ENCODE data around the gene PDK2. TPM values are rescaled to one million over a fixed set of nuclear protein-coding genes. Genes with fewer than 3 reads are reported as not detected.

The PDK2 gene
- total and polyA plus RNA-seq, 2 donors, result 15.9 to 55.0 TPM

DNA sequence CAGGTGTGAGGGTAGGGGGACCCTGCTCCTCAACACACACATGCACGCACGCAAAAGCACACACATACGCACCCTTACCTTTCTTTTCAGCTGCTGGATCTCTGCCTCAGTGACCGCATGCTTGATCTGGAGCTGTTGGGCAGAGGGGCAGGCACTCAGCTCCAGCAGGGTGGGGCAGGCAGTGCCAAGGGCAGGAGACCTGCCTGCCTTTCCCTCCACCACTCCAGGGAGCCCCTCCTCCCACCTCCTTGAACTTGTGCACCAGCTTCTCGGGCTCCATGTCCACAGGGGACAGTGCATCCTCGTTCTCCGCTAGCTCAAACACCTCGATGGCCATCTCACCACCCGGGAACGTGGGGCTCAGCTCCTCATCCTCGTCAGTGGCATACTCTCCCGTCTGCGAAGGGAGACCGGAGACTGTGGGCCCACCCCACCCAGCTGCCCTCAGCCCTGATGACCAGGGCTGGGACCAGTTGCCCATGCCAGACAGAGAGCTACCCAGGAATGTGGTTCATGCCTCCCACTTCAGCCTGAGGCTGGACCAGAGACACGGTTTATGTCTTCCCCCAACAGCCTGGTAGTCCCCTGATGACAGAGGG is 44.1 kb downstream of the PDK2 start:
- H3K4me1 ChIP-seq (ENCODE audit: insufficient read depth), result no peaks in the 10 kb centered on the region
- peaks cover 9% of the 10 kb centered on the region for H3K36me3 ChIP-seq (ENCODE audit: insufficient read depth)
- no peak overlapping the region for H3K4me3 ChIP-seq (ENCODE audit: low read depth, low read length)
- no peak for DNase-seq (ENCODE audit: extremely low spot score)
- 89% methylated on average over 15 of the region's 15 CpGs for WGBS
- H3K27ac ChIP-seq (ENCODE audit: low read depth), result no peak overlapping the region

DNA sequence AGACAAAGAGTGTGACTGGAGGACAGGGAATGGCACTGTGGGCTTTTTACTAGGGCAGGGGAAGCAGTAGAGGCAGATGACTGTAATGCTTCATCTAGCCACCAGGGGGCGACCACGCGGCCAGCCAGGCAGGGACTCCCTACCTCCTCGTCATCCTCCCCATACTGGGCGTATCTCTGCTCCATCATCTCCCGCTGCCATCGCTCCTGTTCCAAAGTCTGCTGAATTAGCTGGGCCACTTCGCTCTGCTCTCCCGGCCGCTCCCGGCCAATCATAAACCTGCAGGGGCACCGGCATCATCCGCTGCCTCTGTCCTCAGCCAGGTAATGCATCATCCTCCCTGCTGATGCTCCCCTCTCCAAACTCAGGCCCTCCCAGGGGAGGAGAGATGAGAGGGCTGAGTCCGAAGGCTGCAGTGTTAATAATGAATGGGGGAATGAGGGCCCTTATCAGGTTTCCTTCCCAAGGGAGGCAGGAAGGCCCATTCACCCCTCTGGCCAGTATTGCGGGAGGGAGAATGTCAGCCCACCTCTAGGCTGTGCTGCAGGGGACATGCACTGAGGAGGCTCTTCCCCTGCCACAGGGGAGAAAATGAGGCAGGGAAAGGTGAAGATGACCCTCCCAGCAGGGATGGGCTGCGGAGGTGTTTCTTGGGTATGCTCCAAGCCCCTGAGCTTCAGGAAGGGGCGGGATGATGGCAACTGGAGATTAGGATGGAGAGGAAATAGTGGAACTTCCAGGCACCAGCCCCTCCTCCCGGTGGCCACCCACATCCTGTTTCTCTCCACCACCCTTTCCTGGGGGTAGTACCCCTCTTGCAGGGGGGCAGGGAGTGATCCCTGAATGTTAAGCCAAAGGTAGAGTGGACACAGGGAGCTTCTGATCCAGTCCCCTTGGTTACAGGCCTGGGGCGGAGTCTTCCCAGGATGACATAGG is 45.1 kb downstream of the PDK2 start:
- H3K4me3 ChIP-seq (ENCODE audit: low read depth, low read length), result no peak overlapping the region
- DNase-seq (ENCODE audit: extremely low spot score), result no peak
- peaks cover 10% of the 10 kb centered on the region for H3K36me3 ChIP-seq (ENCODE audit: insufficient read depth)
- no peaks in the 10 kb centered on the region for H3K4me1 ChIP-seq (ENCODE audit: insufficient read depth)
- WGBS, result 46% methylated on average over 19 of the region's 19 CpGs
- no peak overlapping the region for H3K27ac ChIP-seq (ENCODE audit: low read depth)

DNA sequence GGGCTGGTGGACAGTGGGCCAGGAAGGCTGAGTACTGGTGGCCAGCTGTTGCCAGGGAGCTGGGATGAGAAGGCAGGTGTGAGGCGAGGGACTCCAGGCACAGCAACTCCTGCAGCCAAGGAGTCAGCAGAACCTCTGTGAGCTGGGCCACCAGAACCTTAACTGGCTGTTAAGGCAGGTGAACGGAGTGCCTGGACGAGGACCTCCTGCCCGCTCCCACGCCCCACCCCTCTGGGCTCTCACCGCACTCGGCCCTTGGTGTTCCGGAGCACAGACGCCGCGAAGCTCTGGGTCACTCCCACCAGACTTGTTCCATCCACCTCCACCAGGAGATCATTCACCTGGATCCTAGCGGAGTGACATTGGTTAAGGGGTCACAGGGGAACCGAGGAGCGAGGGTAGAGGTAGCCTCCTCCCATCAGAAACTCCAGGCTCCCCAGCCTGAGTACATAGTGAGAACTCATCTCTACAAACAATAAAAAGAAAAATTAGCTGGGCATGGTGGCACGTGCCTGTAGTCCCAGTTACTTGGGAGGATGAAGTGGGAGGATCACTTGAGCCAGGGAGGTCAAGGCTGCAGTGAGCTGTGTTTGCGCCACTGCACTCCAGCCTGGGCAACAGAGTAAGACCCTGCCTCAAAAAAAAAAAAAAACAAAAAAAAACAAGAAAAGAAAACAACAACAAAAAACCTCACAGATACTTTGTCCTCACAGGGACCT is 46.0 kb downstream of the PDK2 start:
- Histone ChIP-seq H3K27ac (ENCODE audit: low read depth) (no peak overlapping the region), H3K4me3 (ENCODE audit: low read depth, low read length) (no peak overlapping the region), H3K36me3 (ENCODE audit: insufficient read depth) (peaks cover 6% of the 10 kb centered on the region), H3K4me1 (ENCODE audit: insufficient read depth) (no peaks in the 10 kb centered on the region)
- no peak for DNase-seq (ENCODE audit: extremely low spot score)
- 92% methylated on average over 16 of the region's 16 CpGs for WGBS

DNA sequence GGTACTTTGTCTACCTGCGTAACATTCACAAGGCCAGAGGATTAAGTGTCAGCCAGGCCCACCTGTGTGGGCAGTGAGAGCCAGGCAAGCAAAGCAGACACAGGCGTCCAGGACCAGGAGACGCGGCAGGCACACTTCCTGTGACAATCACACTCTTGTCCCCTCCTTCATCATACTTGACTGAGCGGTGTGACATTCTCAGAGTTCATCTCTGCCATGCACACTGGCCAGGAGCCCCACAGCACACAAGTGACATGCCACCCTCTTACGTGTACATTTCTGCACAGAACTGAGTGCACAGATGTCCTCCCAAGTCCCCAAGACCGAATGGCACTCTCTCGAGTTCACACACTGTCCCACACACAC is 46.6 kb downstream of the PDK2 start:
- DNase-seq (ENCODE audit: extremely low spot score), result no peak
- H3K4me1 ChIP-seq (ENCODE audit: insufficient read depth), result no peaks in the 10 kb centered on the region
- peaks cover 6% of the 10 kb centered on the region for H3K36me3 ChIP-seq (ENCODE audit: insufficient read depth)

DNA sequence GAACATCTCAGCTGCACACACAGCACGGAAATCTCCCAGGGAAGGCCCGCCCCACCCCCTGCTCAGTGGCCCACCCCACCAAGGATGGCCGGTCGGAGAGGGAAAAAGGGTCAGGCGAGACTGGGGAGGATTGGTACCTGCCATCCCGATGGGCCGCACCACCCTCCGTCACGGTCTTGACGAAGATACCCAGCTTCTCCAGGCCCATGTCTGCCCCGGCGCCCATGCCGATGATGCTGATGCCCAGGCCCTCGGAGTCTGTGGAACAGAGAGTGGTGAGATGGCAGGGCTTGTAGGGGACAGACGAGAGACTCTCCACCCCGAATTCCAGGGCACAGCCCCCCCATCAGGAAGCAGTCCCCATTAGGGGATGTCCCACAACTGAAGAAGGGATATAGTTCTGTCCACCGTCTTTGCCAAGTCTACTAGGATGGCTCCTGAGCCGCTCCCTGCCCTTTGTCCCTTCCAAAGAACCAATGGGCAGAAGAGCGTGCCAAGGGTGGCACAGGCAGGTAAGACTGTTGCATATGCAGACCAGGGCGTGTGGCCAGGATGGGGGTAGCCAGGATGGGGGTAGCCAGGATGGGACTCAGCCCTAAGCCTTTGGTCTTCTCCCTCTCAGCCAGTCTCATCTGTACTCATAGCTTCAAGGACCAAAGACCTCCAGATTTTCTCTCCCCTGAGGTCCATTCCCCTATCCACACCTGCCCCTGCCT is 48.5 kb downstream of the PDK2 start:
- DNase-seq (ENCODE audit: extremely low spot score), result no peak
- Histone ChIP-seq H3K4me1 (ENCODE audit: insufficient read depth) (no peaks in the 10 kb centered on the region), H3K4me3 (ENCODE audit: low read depth, low read length) (no peak overlapping the region), H3K36me3 (ENCODE audit: insufficient read depth) (peaks cover 3% of the 10 kb centered on the region), H3K27ac (ENCODE audit: low read depth) (no peak overlapping the region)
- 93% methylated on average over 20 of the region's 20 CpGs for WGBS

More for the DNA sequence above, 46.6 kb downstream of the PDK2 start:
- Histone ChIP-seq H3K4me3 (ENCODE audit: low read depth, low read length) (no peak overlapping the region), H3K27ac (ENCODE audit: low read depth) (no peak overlapping the region)
- WGBS, result 74% methylated on average over 8 of the region's 8 CpGs

DNA sequence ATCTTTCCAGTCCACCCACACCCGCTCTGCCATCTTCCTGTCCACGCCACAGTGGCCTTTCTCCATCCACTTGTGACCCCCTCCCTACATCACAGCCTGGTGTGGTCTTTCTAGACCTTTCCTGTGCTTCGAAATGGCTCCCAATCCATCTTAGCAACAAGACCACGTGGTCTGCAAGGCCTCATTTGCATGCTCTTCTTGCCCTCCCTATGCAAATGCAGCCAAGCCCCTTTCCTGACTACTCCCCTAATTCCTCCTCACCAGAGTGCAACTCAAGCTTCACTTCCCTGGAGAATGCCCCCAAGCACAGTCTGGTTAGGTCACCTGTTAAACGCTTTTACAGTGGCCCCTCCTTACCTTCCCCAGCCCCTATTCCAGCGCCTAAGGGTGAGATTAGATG is 49.2 kb downstream of the PDK2 start:
- WGBS, result 77% methylated on average over 6 of the region's 6 CpGs
- Histone ChIP-seq H3K27ac (ENCODE audit: low read depth) (no peak overlapping the region), H3K36me3 (ENCODE audit: insufficient read depth) (peaks cover 2% of the 10 kb centered on the region), H3K4me3 (ENCODE audit: low read depth, low read length) (no peak overlapping the region), H3K4me1 (ENCODE audit: insufficient read depth) (no peaks in the 10 kb centered on the region)
- no peak for DNase-seq (ENCODE audit: extremely low spot score)

DNA sequence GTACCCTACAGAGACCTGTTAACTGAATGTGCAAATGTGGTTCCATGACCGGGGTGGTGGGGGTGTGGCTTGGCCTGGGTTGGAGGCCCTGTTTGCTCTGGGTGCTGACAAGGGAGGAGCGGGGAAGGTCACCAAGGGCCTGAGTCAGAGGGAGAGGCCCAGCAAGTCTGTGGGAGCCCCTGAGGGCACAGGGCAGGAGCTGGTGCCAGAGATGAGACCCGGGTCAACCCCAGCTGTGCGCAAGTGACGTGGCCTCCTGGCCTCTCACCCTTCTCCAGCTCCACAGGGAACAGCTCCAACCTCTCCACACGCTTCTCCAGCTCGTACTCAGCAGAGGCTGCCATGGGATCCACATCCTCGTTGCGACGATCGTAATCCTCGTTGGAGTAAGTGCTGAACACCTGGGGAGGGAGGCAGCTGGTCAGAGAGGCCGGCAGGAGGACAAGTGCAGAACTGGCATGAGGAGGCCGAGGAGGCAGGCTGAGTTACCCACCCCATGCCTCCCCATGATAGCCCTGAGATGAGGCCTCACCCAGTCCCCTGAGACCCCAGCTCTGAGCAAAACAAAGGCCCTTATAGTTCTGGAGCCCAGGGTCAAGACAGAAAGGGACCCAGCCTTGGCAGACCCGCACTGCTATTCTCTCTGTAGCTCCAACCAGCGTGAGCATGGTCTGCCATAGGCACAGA is 49.8 kb downstream of the PDK2 start:
- Histone ChIP-seq H3K4me1 (ENCODE audit: insufficient read depth) (no peaks in the 10 kb centered on the region), H3K27ac (ENCODE audit: low read depth) (no peak overlapping the region), H3K36me3 (ENCODE audit: insufficient read depth) (peaks cover 2% of the 10 kb centered on the region), H3K4me3 (ENCODE audit: low read depth, low read length) (no peak overlapping the region)
- WGBS, result 71% methylated on average over 16 of the region's 16 CpGs
- DNase-seq (ENCODE audit: extremely low spot score), result no peak

DNA sequence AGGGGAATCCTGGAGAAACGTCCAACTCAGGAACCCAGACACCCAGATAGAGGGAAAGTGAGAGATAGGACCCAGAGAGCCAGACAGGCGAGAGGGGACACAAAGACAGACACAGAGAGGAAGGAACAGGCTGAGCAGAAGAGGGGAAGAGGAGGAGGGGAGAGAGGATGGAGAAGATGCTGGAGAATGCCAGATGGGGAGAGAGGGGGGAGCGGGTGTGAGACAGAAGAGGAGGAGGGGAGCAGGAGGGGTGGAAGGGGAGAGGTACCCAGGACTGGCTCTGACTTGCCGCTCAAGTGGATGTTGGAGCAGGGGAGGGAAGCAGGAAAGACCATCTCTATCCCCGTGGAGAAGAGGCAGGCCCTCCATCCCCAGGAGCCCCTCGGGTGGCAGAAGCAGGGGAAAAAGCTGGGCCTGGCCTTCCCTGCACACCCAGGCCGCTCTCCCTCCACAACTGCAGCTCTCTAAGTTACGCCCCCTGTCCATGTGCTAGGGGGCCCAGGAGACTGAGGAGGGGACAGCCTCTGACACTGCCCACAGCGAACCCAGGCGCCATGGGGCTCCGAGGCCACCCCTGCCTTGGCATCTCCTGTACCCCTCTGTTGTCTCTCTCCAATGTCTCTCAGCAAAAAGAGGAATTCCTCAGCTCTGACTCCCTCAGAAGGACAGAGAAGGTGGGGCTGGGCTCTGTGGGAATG is 50.5 kb downstream of the PDK2 start:
- DNase-seq (ENCODE audit: extremely low spot score), result no peak
- Histone ChIP-seq H3K36me3 (ENCODE audit: insufficient read depth) (peaks cover 2% of the 10 kb centered on the region), H3K27ac (ENCODE audit: low read depth) (no peak overlapping the region), H3K4me1 (ENCODE audit: insufficient read depth) (no peaks in the 10 kb centered on the region), H3K4me3 (ENCODE audit: low read depth, low read length) (no peak overlapping the region)
- WGBS, result 60% methylated on average over 11 of the region's 11 CpGs

DNA sequence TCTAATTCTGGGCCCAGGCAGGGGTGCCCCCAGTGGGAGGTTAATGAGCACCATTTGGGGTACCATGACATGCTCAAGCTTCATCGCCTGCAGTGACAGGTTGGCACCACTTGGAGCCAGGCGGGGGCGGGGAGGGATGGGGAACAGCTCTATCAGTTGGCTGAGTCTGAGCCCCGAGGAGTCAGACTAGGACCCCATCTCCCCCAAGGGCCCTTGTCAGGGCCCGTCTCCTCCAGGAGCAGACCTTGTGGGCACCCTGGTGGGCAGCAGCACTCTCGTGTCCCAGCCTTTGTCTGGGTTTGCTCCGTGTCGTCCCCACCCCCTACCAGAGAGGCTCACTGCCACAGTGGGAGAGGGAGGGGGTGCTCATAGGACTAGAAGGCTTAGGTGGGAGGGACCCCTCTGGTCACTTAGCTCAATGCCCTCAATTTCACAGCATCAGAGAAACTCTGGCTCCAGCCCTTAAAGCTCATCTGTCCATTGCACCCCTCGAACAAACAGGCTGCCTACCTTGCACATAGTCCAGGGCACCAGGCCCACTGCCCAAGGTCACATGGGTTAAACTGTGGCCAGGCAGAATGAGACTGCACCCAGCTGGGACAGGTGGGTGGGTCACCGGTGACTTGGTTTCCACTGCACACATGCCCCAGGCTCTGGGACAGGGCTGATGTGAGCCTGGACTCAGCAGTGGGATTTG is 51.2 kb downstream of the PDK2 start:
- H3K27ac ChIP-seq (ENCODE audit: low read depth), result no peak overlapping the region
- DNase-seq (ENCODE audit: extremely low spot score), result no peak
- no peak overlapping the region for H3K4me3 ChIP-seq (ENCODE audit: low read depth, low read length)
- no peaks in the 10 kb centered on the region for H3K4me1 ChIP-seq (ENCODE audit: insufficient read depth)
- WGBS, result 61% methylated on average over 10 of the region's 10 CpGs
- peaks cover 2% of the 10 kb centered on the region for H3K36me3 ChIP-seq (ENCODE audit: insufficient read depth)

DNA sequence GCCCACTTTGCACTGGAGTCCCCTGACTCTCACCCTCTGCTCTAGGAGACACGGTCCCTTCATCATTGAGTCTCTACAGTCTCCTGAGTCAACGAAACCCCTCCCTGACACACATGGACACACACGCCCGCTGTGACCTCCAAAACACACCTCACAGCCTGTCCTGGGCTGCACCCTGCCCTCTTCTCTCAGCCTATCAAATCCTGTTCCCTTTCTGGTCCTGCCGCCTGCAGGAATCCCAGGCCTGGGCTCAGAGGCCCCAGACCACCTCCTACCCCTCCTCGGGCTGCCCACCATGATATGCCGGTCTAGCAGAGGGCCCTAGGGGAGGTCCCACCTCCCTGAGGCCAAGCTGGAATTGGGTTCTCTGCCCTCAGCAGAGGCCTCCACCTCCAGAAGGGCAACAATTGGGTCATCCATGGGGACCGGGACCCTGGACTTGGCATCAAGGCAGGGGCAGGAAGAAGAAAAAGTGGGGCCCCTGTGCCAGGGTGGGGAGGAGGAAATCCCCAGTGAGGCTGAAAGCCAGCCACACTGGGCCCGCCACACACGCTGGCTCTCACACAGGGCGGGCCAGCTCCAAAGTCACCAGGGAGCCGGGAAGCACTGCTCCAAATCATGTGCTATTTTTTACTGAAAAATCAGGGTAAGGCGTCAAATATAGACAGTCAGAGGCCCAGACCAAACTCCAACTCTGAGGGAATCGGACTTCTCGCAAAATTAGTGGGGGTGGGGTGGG is 51.9 kb downstream of the PDK2 start:
- 31% methylated on average over 15 of the region's 15 CpGs for WGBS

DNA sequence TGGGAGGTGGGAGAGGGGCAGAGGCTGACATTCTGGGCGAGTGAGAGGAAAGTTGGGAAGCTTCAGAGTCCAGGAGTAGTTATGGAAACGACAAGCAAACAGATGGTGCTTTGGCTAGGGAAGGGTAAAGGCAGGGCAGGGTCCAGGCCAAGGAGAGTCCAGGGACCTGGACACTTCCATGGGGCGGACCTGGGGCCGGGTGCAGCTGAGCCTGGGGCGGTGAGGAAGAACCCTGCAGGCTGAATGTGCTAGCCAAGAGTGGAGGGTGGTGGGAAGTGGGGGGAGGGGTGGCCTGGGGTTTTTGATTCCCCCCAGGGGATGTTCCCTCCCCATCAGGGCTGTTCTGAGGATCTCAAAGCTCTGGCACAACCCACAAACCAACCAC is 52.7 kb downstream of the PDK2 start:
- peak overlapping the region; percentile 83 for H3K4me3 ChIP-seq (ENCODE audit: low read depth, low read length)
- H3K4me1 ChIP-seq (ENCODE audit: insufficient read depth), result no peaks in the 10 kb centered on the region
- DNase-seq (ENCODE audit: extremely low spot score), result no peak
- no peak overlapping the region for H3K27ac ChIP-seq (ENCODE audit: low read depth)
- peaks cover 2% of the 10 kb centered on the region for H3K36me3 ChIP-seq (ENCODE audit: insufficient read depth)
- 3% methylated on average over 5 of the region's 5 CpGs for whole genome bisulfite sequencing

More for the DNA sequence above, 51.9 kb downstream of the PDK2 start:
- no peak for DNase-seq (ENCODE audit: extremely low spot score)
- peaks cover 2% of the 10 kb centered on the region for H3K36me3 ChIP-seq (ENCODE audit: insufficient read depth)
- peak overlapping the region; percentile 83 for H3K4me3 ChIP-seq (ENCODE audit: low read depth, low read length)
- H3K27ac ChIP-seq (ENCODE audit: low read depth), result no peak overlapping the region
- H3K4me1 ChIP-seq (ENCODE audit: insufficient read depth), result no peaks in the 10 kb centered on the region

All from urinary bladder (tissue), 4 donors.